Measurements from ENCODE around the gene DNM3.

Gene DNM3

GRCh38 chr1:171922999-171923398 is 81.7 kb downstream of the DNM3 start:
- no peaks in the 10 kb centered on the region for H3K9me3 ChIP-seq (replicated peaks; ENCODE audit: insufficient read depth, low read length)
- TF ChIP-seq CTCF (IDR thresholded peaks at IDR 0.05; ENCODE audit: low read length), result no peak
- TF ChIP-seq EZH2 (optimal IDR thresholded peaks at IDR 0.05; ENCODE audit: low read depth, low read length), result no peak
- TF ChIP-seq EZH2phosphoT487 (IDR thresholded peaks at IDR 0.05; ENCODE audit: low read length), result no peak
- H3K4me1 ChIP-seq (ENCODE audit: low read length), result no peaks in the 10 kb centered on the region

GRCh38 chr1:171929121-171929520 is 87.8 kb downstream of the DNM3 start:
- Histone ChIP-seq H3K27ac (ENCODE audit: low read length) (no peak overlapping the region), H3K4me3 (ENCODE audit: low read length) (no peak overlapping the region), H4K20me1 (ENCODE audit: insufficient read depth, low read length) (no peaks in the 10 kb centered on the region), H3F3A (ENCODE audit: insufficient read depth, low read length) (no peaks in the 10 kb centered on the region), H3K27me3 (replicated peaks; ENCODE audit: insufficient read depth, low read length) (no peaks in the 10 kb centered on the region), H3K4me1 (ENCODE audit: low read length) (no peaks in the 10 kb centered on the region), H3K4me2 (ENCODE audit: low read depth, low read length) (no peak overlapping the region), H2AFZ (ENCODE audit: low read length) (no peak overlapping the region), H3K9me2 (replicated peaks; ENCODE audit: insufficient read depth, low read length) (no peaks in the 10 kb centered on the region), H3K36me3 (replicated peaks; ENCODE audit: insufficient read depth, low read length) (no peaks in the 10 kb centered on the region), H3K79me2 (ENCODE audit: low read length) (no peaks in the 10 kb centered on the region), H3K9ac (ENCODE audit: low read length) (no peak overlapping the region), H3K9me3 (replicated peaks; ENCODE audit: insufficient read depth, low read length) (no peaks in the 10 kb centered on the region)
- DNase-seq, result no peak
- TF ChIP-seq CTCF (IDR thresholded peaks at IDR 0.05; ENCODE audit: low read length) (peak; percentile 27), EZH2phosphoT487 (IDR thresholded peaks at IDR 0.05; ENCODE audit: low read length) (no peak)

More at GRCh38 chr1:171922999-171923398, 81.7 kb downstream of the DNM3 start:
- Histone ChIP-seq H3K79me2 (ENCODE audit: low read length) (no peaks in the 10 kb centered on the region), H3K9ac (ENCODE audit: low read length) (no peak overlapping the region), H3K27me3 (replicated peaks; ENCODE audit: insufficient read depth, low read length) (no peaks in the 10 kb centered on the region), H3K36me3 (replicated peaks; ENCODE audit: insufficient read depth, low read length) (no peaks in the 10 kb centered on the region), H2AFZ (ENCODE audit: low read length) (no peak overlapping the region), H3F3A (ENCODE audit: insufficient read depth, low read length) (no peaks in the 10 kb centered on the region), H3K9me2 (replicated peaks; ENCODE audit: insufficient read depth, low read length) (no peaks in the 10 kb centered on the region), H3K27ac (ENCODE audit: low read length) (no peak overlapping the region), H3K4me3 (ENCODE audit: low read length) (no peak overlapping the region), H3K4me2 (ENCODE audit: low read depth, low read length) (no peak overlapping the region), H4K20me1 (ENCODE audit: insufficient read depth, low read length) (no peaks in the 10 kb centered on the region)
- DNase-seq, result no peak

GRCh38 chr1:171931752-171932151 is 90.5 kb downstream of the DNM3 start:
- H3K4me2 ChIP-seq (ENCODE audit: low read depth, low read length), result no peak overlapping the region
- no peaks in the 10 kb centered on the region for H3K79me2 ChIP-seq (ENCODE audit: low read length)
- no peak overlapping the region for H3K27ac ChIP-seq (ENCODE audit: low read length)
- DNase-seq, result no peak
- TF ChIP-seq EZH2 (optimal IDR thresholded peaks at IDR 0.05; ENCODE audit: low read depth, low read length) (no peak), CTCF (IDR thresholded peaks at IDR 0.05; ENCODE audit: low read length) (no peak), EZH2phosphoT487 (IDR thresholded peaks at IDR 0.05; ENCODE audit: low read length) (no peak)
- no peaks in the 10 kb centered on the region for H3K36me3 ChIP-seq (replicated peaks; ENCODE audit: insufficient read depth, low read length)
- H2AFZ ChIP-seq (ENCODE audit: low read length), result no peak overlapping the region
- H3K9me3 ChIP-seq (replicated peaks; ENCODE audit: insufficient read depth, low read length), result no peaks in the 10 kb centered on the region
- no peaks in the 10 kb centered on the region for H3F3A ChIP-seq (ENCODE audit: insufficient read depth, low read length)
- H3K9ac ChIP-seq (ENCODE audit: low read length), result no peak overlapping the region
- no peaks in the 10 kb centered on the region for H3K9me2 ChIP-seq (replicated peaks; ENCODE audit: insufficient read depth, low read length)
- H3K27me3 ChIP-seq (replicated peaks; ENCODE audit: insufficient read depth, low read length), result no peaks in the 10 kb centered on the region
- H3K4me3 ChIP-seq (ENCODE audit: low read length), result no peak overlapping the region
- no peaks in the 10 kb centered on the region for H3K4me1 ChIP-seq (ENCODE audit: low read length)
- no peaks in the 10 kb centered on the region for H4K20me1 ChIP-seq (ENCODE audit: insufficient read depth, low read length)
